ENCODE measurements around the gene NUDT16L1.

Gene NUDT16L1

GRCh38 chr16:4696172-4696904, 3.0 kb downstream of the NUDT16L1 start:
- Histone ChIP-seq H3K9ac (ENCODE audit: low read length in 5 of 5) (no peak overlapping the region), H3K27me3 (ENCODE audit: control insufficient read depth in 5 of 5, insufficient read depth in 4 of 5, low read length in 5 of 5) (no peaks in the 10 kb centered on the region), H3K4me3 (ENCODE audit: low read depth in 1 of 5, low read length in 5 of 5) (no peak overlapping the region), H3K9me3 (ENCODE audit: control insufficient read depth in 5 of 5, low read length in 5 of 5) (no peaks in the 10 kb centered on the region), H3K4me1 (ENCODE audit: control insufficient read depth in 5 of 5, insufficient read depth in 5 of 5, low read length in 5 of 5) (peaks cover 3 to 48% (median 30%) of the 10 kb centered on the region in 5 donors), H3K27ac (ENCODE audit: low read depth, low read length) (no peak overlapping the region), H3K36me3 (ENCODE audit: control insufficient read depth in 5 of 5, insufficient read depth in 5 of 5, low read length in 5 of 5) (peaks cover 0 to 65% (median 49%) of the 10 kb centered on the region in 5 donors)

DNA sequence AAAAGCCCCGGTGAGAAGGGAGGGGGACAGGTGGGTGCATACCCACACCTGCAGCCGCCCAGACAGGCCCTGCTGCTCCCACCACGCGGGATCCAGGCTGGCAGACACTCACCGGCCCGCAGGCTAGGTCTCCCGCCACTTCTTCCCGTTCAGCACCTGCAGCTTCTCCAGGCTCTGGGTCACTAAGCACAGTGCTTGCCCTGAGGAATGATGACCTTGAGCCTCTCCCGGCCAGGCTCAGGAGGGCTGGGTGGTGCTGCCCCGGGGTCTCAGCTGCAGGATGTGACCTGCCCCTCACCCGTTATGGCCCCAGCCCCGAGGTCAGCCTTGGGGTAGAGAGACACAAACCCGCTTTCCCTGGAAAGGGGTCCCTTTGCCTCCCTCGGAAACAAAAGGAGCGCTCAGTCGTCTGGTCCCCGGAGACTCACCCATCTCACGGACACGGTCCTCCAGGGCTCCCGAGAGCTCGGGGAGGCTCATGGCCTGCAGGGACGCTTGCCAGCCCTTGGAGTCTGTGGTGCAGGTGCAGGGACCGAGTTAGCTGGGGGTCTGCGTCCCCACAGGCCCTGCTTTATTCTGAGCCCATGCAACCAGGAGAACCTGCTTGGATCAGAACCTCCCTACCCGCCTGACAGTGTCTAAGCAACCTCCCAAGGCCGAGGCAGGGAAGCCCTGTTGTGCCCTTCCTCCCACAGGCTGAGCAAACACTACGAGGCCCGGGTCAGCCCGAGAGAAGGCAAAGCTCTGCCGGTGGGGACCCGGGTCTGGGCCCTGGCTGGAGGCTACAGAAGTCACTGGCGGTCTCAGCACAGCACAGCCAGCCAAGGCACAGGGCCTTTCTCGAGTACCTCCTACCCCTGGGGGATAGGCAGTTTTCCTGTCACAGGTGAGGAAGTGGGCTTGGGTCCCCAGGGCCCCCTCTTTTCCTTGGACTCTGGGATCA, 3.8 kb downstream of the NUDT16L1 start:
- Histone ChIP-seq H3K36me3 (ENCODE audit: control insufficient read depth in 5 of 5, insufficient read depth in 5 of 5, low read length in 5 of 5) (peaks cover 0 to 73% (median 57%) of the 10 kb centered on the region in 5 donors), H3K27me3 (ENCODE audit: control insufficient read depth in 5 of 5, insufficient read depth in 4 of 5, low read length in 5 of 5) (no peaks in the 10 kb centered on the region), H3K27ac (ENCODE audit: low read depth, low read length) (no peak overlapping the region), H3K4me3 (ENCODE audit: low read depth in 1 of 5, low read length in 5 of 5) (no peak overlapping the region), H3K9me3 (ENCODE audit: control insufficient read depth in 5 of 5, low read length in 5 of 5) (no peaks in the 10 kb centered on the region), H3K4me1 (ENCODE audit: control insufficient read depth in 5 of 5, insufficient read depth in 5 of 5, low read length in 5 of 5) (peaks cover 3 to 45% (median 28%) of the 10 kb centered on the region in 5 donors), H3K9ac (ENCODE audit: low read length in 5 of 5) (no peak overlapping the region)

DNA sequence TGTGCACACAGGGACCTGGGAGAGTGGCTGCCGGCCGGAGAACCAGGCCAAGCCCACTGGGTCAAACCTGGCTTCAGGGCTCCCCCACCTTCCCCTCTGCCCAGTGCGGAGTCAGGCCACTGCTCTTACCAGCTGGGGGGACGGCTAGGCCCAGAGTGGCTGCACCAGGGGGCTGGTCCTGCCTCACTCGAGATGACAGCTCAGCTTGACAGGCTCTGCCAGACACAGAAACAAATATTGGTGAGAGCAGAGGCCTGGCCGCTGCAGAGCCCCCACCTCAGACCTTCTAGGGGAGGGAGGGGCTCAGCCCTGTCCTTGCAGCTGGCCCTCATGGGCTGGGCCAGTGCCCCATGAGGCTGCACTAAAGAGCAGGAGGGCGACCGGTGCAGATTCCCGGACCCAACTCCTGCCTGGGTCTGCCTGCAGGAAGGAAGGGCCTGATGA, 4.5 kb downstream of the NUDT16L1 start:
- Histone ChIP-seq H3K9ac (ENCODE audit: low read length in 5 of 5) (no peak overlapping the region), H3K4me3 (ENCODE audit: low read depth in 1 of 5, low read length in 5 of 5) (no peak overlapping the region), H3K4me1 (ENCODE audit: control insufficient read depth in 5 of 5, insufficient read depth in 5 of 5, low read length in 5 of 5) (peaks cover 0 to 38% (median 21%) of the 10 kb centered on the region in 5 donors), H3K36me3 (ENCODE audit: control insufficient read depth in 5 of 5, insufficient read depth in 5 of 5, low read length in 5 of 5) (peaks cover 0 to 80% (median 59%) of the 10 kb centered on the region in 5 donors), H3K9me3 (ENCODE audit: control insufficient read depth in 5 of 5, low read length in 5 of 5) (no peaks in the 10 kb centered on the region), H3K27ac (ENCODE audit: low read depth, low read length) (no peak overlapping the region), H3K27me3 (ENCODE audit: control insufficient read depth in 5 of 5, insufficient read depth in 4 of 5, low read length in 5 of 5) (no peaks in the 10 kb centered on the region)

DNA sequence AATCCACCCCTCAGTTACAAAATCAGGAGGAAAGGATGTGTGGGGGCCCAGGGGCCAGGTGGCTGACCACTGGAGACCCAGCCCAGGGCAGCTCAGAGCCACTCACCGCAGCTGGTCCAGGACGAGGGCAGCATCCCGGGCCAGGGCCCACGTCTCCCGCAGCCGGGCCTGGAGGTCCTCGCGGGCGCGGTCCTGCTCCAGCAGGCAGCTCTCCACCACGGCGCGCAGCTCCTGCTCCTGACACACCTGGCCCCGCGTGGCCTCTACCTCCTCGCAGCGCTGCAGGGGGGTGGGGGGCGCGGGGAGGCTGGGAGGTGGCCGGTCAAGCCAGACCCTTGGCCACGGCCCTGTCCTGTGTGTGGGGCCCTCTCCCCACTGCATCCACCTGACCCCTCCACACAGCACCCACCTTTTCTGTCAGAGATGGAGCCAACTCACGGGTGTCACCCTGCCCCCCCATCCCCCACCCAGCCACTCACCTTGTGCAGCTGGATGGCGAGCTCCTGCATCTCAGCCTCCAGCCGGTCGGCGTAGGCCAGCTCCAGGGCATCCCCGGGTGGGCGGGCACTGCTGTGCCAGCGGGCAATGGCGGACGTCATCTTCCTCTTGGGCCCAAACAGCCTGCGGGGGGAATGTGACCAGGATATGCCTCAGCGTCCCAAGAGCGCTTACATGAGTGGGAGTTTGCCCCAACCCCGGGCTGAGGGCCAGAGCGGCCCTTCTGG, 5.1 kb downstream of the NUDT16L1 start:
- Histone ChIP-seq H3K4me1 (ENCODE audit: control insufficient read depth in 5 of 5, insufficient read depth in 5 of 5, low read length in 5 of 5) (peaks cover 0 to 34% (median 17%) of the 10 kb centered on the region in 5 donors), H3K4me3 (ENCODE audit: low read depth in 1 of 5, low read length in 5 of 5) (no peak overlapping the region), H3K36me3 (ENCODE audit: control insufficient read depth in 5 of 5, insufficient read depth in 5 of 5, low read length in 5 of 5) (peaks cover 0 to 82% (median 62%) of the 10 kb centered on the region in 5 donors), H3K9me3 (ENCODE audit: control insufficient read depth in 5 of 5, low read length in 5 of 5) (no peaks in the 10 kb centered on the region), H3K27ac (ENCODE audit: low read depth, low read length) (no peak overlapping the region), H3K9ac (ENCODE audit: low read length in 5 of 5) (no peak overlapping the region), H3K27me3 (ENCODE audit: control insufficient read depth in 5 of 5, insufficient read depth in 4 of 5, low read length in 5 of 5) (no peaks in the 10 kb centered on the region)

GRCh38 chr16:4699046-4699556, 5.7 kb downstream of the NUDT16L1 start:
- Histone ChIP-seq H3K9me3 (ENCODE audit: control insufficient read depth in 5 of 5, low read length in 5 of 5) (no peaks in the 10 kb centered on the region), H3K27ac (ENCODE audit: low read depth, low read length) (no peak overlapping the region), H3K9ac (ENCODE audit: low read length in 5 of 5) (no peak overlapping the region), H3K27me3 (ENCODE audit: control insufficient read depth in 5 of 5, insufficient read depth in 4 of 5, low read length in 5 of 5) (no peaks in the 10 kb centered on the region), H3K4me1 (ENCODE audit: control insufficient read depth in 5 of 5, insufficient read depth in 5 of 5, low read length in 5 of 5) (peaks cover 0 to 28% (median 17%) of the 10 kb centered on the region in 5 donors), H3K36me3 (ENCODE audit: control insufficient read depth in 5 of 5, insufficient read depth in 5 of 5, low read length in 5 of 5) (peaks cover 0 to 87% (median 66%) of the 10 kb centered on the region in 5 donors), H3K4me3 (ENCODE audit: low read depth in 1 of 5, low read length in 5 of 5) (no peak overlapping the region)

- Histone ChIP-seq H3K4me1 (ENCODE audit: control insufficient read depth in 5 of 5, insufficient read depth in 5 of 5, low read length in 5 of 5) (peaks cover 0 to 15% (median 5%) of the 10 kb centered on the region in 5 donors), H3K9ac (ENCODE audit: low read length in 5 of 5) (no peak overlapping the region), H3K36me3 (ENCODE audit: control insufficient read depth in 5 of 5, insufficient read depth in 5 of 5, low read length in 5 of 5) (peaks cover 0 to 94% (median 73%) of the 10 kb centered on the region in 5 donors), H3K9me3 (ENCODE audit: control insufficient read depth in 5 of 5, low read length in 5 of 5) (no peaks in the 10 kb centered on the region), H3K27me3 (ENCODE audit: control insufficient read depth in 5 of 5, insufficient read depth in 4 of 5, low read length in 5 of 5) (no peaks in the 10 kb centered on the region), H3K4me3 (ENCODE audit: low read depth in 1 of 5, low read length in 5 of 5) (no peak overlapping the region), H3K27ac (ENCODE audit: low read depth, low read length) (no peak overlapping the region)
These were observed 7.1 kb downstream of the NUDT16L1 start for GRCh38 chr16:4700380-4700996.

GRCh38 chr16:4700997-4701743, 7.8 kb downstream of the NUDT16L1 start:
- Histone ChIP-seq H3K4me3 (ENCODE audit: low read depth in 1 of 5, low read length in 5 of 5) (no peak overlapping the region), H3K9ac (ENCODE audit: low read length in 5 of 5) (no peak overlapping the region), H3K36me3 (ENCODE audit: control insufficient read depth in 5 of 5, insufficient read depth in 5 of 5, low read length in 5 of 5) (peaks cover 0 to 90% (median 69%) of the 10 kb centered on the region in 5 donors), H3K27me3 (ENCODE audit: control insufficient read depth in 5 of 5, insufficient read depth in 4 of 5, low read length in 5 of 5) (no peaks in the 10 kb centered on the region), H3K4me1 (ENCODE audit: control insufficient read depth in 5 of 5, insufficient read depth in 5 of 5, low read length in 5 of 5) (peaks cover 0 to 8% (median under 1%) of the 10 kb centered on the region in 5 donors), H3K27ac (ENCODE audit: low read depth, low read length) (no peak overlapping the region), H3K9me3 (ENCODE audit: control insufficient read depth in 5 of 5, low read length in 5 of 5) (no peaks in the 10 kb centered on the region)

DNA sequence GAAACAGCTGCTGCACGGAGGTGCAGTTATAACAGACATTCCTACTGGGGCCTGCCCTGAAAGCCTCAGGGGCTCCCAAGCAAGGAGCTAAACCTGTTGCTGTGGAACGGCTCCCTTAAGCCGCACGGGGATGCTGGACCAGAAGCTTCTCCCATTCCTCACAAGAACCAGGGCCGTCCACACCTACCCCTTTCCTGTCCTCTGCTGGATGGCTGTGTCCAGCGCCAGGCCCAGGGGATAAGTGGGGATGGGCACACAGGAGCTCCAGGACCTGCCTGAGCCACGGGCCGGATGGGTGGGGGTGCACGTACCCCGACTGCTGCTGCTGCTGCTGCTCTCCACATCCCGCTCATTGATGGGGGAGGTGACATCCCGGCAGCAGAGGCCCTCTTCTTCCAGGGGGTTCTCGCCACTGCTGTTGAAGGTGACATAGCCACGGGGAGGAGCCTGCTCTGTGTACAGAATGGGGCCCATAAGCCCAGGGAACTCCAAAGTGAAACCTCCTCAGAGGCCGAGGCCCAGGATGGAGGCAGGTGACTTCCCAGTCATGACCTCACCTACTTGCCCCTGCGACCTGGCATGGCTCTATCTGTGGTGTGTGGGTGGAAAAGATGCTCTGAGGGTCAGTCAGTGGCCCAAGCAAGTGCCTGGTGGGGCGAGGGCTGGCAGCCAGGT, 8.6 kb downstream of the NUDT16L1 start:
- Histone ChIP-seq H3K4me1 (ENCODE audit: control insufficient read depth in 5 of 5, insufficient read depth in 5 of 5, low read length in 5 of 5) (peaks cover 0 to under 1% (median 0%) of the 10 kb centered on the region in 5 donors), H3K27ac (ENCODE audit: low read depth, low read length) (no peak overlapping the region), H3K27me3 (ENCODE audit: control insufficient read depth in 5 of 5, insufficient read depth in 4 of 5, low read length in 5 of 5) (no peaks in the 10 kb centered on the region), H3K36me3 (ENCODE audit: control insufficient read depth in 5 of 5, insufficient read depth in 5 of 5, low read length in 5 of 5) (peaks cover 0 to 89% (median 72%) of the 10 kb centered on the region in 5 donors), H3K9ac (ENCODE audit: low read length in 5 of 5) (no peak overlapping the region), H3K4me3 (ENCODE audit: low read depth in 1 of 5, low read length in 5 of 5) (no peak overlapping the region), H3K9me3 (ENCODE audit: control insufficient read depth in 5 of 5, low read length in 5 of 5) (no peaks in the 10 kb centered on the region)

All from subcutaneous abdominal adipose tissue (tissue), 5 donors.